HG03159 (cell line): ENCODE measurements around the gene PCDH18.
"Not testable (repeated sequence)": the region's sequence is repeated elsewhere in the genome, so short reads cannot be mapped to it uniquely, and the experiment has no call there.

ENCODE experiments used
- ATAC-seq: cut with Tn5 transposase; IDR thresholded peaks from one replicate; pipeline ENCODE4 v1.9.1; 2021; ENCODE audit warnings: mild to moderate bottlenecking, moderate library complexity; ENCODE audit not compliant: unreplicated experiment

PCDH18 gene

DNA sequence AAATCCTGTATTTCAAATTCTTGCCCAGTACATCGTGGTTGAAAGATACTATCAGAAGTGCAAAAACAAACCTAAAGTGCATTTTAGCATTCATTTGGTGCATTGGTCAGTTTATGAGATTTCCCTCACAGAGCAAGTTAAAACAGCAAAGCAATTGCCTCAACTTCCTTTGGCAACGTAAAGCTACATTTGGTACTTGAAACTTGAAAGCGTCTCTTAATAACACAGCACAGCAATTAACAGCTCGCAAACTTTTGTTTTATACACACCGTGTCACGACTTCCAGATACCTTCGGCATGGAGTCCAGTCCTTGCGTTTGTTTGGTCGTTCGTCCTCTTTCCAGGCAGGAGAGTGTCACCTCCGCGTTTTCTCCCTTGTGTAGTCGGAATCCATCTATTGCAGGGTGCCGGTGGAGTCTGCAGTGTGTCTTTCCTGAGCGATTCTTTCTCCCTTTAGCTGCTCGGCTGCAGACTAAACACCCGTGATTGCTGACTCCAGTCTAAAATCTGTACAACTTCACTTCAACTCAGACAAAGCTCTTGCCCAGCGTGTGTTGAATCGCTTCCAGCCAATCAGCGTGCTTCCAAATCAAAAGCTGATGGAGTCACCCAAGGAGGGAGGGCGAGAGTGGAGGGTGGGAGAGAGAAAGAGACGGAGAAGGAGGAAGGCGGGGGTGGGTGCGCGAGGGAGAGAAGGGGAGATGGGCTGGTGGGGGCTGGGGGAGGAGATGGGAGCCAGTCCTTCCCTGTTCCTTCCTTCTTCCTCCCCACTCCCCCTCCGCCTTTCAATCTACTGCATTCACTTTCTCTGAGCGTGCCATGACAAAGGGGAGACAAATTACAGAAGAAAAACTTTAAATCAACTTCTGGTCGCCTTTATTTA lies at the start of gene PCDH18:
Gene PCDH18 (minus strand): TSS at position 509 of the 883 bp plus-strand sequence. CDS start 406 bp downstream, at position 103.
- peak; percentile 64 for ATAC-seq

DNA sequence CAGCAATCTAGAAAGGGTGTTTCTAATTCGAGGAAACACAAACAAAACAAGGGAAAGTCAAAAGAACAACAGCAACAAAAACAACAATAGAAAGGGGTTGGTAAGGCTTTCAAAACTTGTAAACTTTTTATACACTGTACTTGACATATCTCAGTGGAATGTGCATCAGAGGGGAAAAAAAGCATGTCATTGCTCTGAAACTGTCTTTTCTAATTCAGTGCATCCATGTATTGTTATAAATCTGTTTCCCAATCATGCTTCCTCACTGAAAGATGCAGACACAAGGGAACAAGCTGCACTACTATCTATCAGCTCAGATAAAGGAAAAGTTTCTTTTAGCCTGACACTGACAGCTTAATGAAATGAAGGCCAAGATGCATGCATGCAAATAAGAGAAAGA lies 44.2 kb upstream of the PCDH18 start:
- no peak for ATAC-seq

DNA sequence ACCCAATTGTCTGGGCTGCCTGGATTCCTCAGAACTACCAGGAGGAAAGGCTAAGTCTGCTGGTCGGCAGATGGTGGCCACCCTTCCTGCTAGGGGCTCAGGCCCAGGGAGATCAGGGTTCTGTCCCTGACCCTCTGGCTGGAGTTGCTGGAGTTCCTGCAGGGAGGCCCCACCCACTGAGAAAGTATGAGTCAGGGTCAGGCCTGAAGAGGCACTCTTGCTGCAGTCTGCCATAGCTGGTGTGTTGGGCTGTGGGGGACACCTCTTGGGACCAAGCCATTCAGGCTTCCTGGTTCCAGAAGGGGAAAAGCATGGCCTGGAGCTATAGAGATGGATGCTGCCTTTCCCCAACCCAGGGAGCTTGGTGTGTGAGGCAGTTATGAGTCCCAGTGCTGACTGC lies 40.4 kb upstream of the PCDH18 start:
- ATAC-seq, result no peak

DNA sequence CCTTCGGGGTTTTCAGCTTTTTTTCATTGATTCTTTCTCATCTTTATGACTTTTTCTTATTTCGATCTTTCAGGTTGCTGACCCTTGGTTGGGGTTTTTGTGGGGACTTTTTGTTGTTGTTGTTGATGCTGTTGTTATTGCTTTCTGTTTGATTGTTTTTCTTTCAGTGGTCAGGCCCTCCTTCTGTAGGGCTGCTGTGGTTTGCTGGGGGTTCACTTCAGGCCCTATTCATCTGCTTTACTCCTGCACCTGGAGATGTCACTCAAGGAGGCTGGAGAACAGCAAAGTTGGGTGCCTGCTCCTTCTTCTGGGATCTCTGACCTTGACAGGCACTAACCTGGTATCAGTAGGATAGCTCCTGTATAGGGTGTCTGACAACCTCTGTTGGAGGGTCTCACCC lies 39.9 kb upstream of the PCDH18 start:
- ATAC-seq, result no peak

DNA sequence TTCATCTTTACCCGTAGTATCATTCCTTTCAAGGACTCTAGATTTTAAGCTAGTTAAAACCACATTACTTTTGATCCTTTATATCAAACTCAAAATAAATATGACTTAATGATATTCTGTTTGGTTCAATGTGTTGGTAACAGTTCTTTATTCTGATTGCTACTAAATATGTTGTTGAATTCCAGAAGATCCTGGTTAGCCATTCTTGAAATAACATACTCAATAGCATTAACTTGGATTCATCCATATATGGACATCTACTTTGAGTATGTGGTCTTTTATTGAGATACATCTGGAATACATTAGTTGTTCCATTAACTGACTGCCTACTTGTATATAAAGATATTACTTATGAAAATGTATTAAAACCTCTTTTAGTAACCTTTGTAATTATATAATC lies 27.5 kb upstream of the PCDH18 start:
- ATAC-seq, result no peak

- no peak for ATAC-seq
Measured at GRCh38 chr4:137558951-137559350, 26.7 kb upstream of the PCDH18 start.

DNA sequence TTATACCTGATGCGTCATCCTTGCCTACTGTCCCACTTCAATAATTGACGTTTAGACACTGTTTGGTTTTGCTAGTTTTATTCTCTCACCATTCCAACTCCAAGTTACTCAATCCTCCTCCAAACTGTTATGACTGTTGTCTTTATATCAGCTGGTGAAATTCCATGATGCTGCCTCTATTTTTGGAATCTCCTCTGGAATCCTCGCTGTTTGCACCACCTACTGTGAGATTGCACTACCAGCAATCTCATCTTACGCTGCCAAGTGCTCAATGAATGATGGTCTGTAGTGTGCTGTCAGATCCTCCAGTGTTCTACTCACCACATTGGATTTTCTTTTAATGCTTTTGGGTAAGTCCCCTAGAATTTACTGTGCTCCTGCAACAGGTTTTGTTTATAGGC lies 13.2 kb upstream of the PCDH18 start:
- ATAC-seq, result no peak

DNA sequence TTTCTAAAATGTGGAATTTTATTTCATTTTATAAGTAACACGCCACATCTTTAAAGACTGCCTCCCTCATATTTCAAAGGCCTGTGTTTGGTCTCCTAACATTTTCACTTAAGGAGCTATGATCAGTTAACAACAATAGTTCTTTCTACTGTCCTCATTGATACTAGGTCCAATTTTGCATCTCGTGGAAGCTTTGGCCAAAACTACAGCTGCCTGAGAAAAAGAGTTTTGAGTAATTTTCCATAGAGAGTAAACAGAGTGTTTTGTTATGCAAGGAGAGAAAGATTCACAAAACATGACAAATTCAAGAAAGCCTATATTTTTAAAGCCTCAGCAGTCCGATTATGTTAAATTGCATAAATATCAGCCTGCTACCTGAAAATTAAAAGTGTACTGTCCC lies 11.4 kb upstream of the PCDH18 start:
- no peak for ATAC-seq

- ATAC-seq, result no peak
Measured at GRCh38 chr4:137543198-137543597, 10.9 kb upstream of the PCDH18 start.

DNA sequence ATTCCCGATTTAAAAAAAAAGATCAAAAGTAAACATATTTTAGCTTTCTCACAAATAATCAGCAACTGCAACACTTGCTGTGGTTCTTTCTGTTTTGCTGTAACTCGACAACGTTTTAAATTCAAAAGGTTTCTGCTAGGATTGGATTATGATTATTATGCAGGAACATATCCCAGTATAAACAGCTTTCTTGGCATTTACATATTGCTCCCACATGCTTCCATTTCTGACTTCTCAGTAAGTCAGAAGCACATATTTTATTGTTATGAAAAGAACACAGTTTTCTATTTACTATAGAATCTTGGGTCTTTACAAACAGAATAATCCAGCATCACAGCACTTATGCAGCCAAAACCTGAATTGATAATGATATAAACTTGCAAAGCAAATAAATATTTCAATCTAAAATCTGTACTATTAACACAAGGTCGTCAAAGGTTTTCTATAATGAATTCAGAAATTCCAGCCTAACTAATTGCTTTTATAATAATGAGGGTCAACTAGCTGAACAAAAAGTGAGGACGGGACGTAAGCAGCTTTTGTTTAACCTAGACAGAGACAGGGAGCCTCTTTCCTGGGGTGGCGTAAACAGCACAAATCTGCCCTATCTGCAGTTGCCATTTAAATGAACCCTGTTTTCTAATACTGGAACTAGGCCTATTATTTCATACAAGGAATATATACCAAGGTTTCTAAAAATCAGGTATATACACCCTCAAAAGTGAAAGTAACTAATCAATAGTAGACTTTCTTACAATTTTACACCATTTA lies 9.8 kb upstream of the PCDH18 start:
- ATAC-seq, result no peak

- no peak for ATAC-seq
Measured at GRCh38 chr4:137541181-137541580, 8.9 kb upstream of the PCDH18 start.

GRCh38 chr4:137540356-137540755 lies 8.1 kb upstream of the PCDH18 start:
- ATAC-seq, result no peak

- ATAC-seq, result no peak
Measured at GRCh38 chr4:137538526-137538925, 6.2 kb upstream of the PCDH18 start.

- ATAC-seq, result not testable (repeated sequence)
Measured at GRCh38 chr4:137537807-137538206, 5.5 kb upstream of the PCDH18 start.

DNA sequence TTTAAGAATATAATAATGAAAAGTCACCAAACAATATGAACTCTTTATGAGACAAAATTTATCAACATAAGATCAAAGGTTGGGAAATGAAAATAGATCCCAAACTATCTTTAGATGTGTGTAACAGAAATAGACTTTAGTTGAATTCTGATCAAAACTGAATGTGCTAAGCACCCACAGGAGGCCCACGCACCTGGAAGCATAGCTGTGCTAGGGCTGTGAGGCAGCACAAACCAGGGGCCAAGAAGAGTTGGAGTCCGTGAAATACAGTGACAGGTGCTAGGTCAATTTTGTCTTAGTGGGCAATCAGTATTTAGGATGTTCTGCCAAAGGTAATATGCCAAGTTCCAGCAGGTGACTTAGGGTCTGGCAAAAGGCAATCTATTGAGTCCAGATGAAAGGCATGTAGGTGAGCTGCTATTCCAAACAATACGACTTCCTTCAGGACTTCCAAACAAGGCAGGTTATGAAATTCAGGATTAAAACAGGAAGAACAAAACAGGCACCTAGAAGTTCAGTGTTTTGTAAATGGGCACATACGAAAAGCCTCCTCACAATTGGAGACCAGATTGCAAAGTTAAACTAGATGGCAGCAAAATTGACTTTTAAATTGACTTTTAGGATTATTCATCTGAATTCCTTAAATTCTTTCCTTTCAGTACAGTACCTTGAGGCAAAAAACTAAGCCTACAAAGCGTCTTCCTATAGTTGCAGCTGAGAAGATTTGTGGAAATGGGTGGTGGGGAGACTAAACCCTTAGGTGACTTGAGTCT lies 4.7 kb upstream of the PCDH18 start:
- no peak for ATAC-seq

DNA sequence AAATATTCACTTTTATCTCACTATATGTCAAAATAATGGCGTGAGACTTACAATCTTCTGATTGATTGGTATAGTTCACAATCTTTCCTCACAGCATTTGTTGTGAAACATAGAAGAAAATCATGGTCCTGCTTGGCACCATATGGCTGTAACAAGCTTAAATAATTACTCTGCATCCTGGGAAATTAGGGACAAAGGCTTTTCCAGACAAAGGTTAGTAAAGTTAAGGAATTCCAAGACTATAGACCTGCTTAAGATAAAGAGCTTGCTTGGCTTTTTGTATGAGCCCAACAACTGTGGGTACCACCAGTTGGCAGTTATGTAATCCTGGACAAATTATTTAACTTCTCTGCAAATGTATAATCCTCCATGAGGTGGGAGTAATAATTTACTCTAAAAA lies 3.4 kb upstream of the PCDH18 start:
- no peak for ATAC-seq

- no peak for ATAC-seq
Measured at GRCh38 chr4:137534516-137534915, 2.2 kb upstream of the PCDH18 start.

GRCh38 chr4:137533855-137534254 lies 1.6 kb upstream of the PCDH18 start:
- no peak for ATAC-seq

GRCh38 chr4:137532869-137533236 lies 559 bp upstream of the PCDH18 start:
- peak; percentile 37 for ATAC-seq

GRCh38 chr4:137531168-137531985 lies 917 bp downstream of the PCDH18 start:
- no peak for ATAC-seq

GRCh38 chr4:137530176-137530575 lies 2.1 kb downstream of the PCDH18 start:
- ATAC-seq, result no peak
